IMR-90 (cell line): ENCODE results near the gene PRKCSH. TPM values are rescaled to one million over a fixed set of nuclear protein-coding genes. Genes with fewer than 3 reads are reported as not detected.

ENCODE experiments used
- ATAC-seq: fragments of 200-7000 bp; cut with Tn5 transposase; 2 replicates; pipeline ENCODE4 v1.9.1; 2020; ENCODE audit warnings: low read depth, mild to moderate bottlenecking, moderate library complexity
- BruUV-seq: library from RNA; stranded (reverse); fragments of 400-500 nt; replicated peaks from 2 replicates; lab custom pipeline; 2021; lab: Mats Ljungman, UMichigan
- CTCF ChIA-PET: fragments of 300-600 bp; formaldehyde crosslinking; extraction: SDS; loops from one replicate; lab custom pipeline; 2021; ENCODE audit warnings: antibody characterized with exemption; lab: Yijun Ruan, JAX
- POLR2A ChIA-PET: fragments of 300-600 bp; sonication (Branson Sonifier 250); formaldehyde crosslinking; loops from one replicate; lab custom pipeline; 2022; ENCODE audit warnings: antibody characterized with exemption; ENCODE audit not compliant: unreplicated experiment; lab: Charles Lee
- DNase-seq: peaks from one replicate; pipeline ENCODE4 v3.0.0; 2013
- H2AFZ ChIP-seq: replicated peaks from 2 replicates; pipeline ENCODE3; 2013; ENCODE audit warnings: low read length, mild to moderate bottlenecking; ENCODE audit not compliant: poor library complexity
- H2AK5ac ChIP-seq: 2 replicates; pipeline ENCODE4 v1.6.1; 2013; ENCODE audit warnings: low read depth, low read length, inconsistent platforms
- H2AK9ac ChIP-seq: replicated peaks from 2 replicates; pipeline ENCODE3; 2013; ENCODE audit warnings: mild to moderate bottlenecking, low read depth, low read length, moderate library complexity; ENCODE audit not compliant: poor library complexity
- H2BK120ac ChIP-seq: 2 replicates; pipeline ENCODE4 v1.6.1; 2013; ENCODE audit warnings: low read depth, low read length, inconsistent platforms
- H2BK15ac ChIP-seq: 3 replicates; pipeline ENCODE4 v1.6.1; 2013; ENCODE audit warnings: low read depth, low read length, inconsistent platforms
- H2BK20ac ChIP-seq: 2 replicates; pipeline ENCODE4 v1.6.1; 2013; ENCODE audit warnings: low read depth, mild to moderate bottlenecking, inconsistent platforms, low read length, moderate library complexity
- H2BK5ac ChIP-seq: 2 replicates; pipeline ENCODE4 v1.6.1; 2013; ENCODE audit warnings: mild to moderate bottlenecking, low read depth, low read length, inconsistent platforms; ENCODE audit not compliant: poor library complexity, severe bottlenecking
- H3K14ac ChIP-seq: replicated peaks from 2 replicates; pipeline ENCODE4 v1.6.1; 2013; ENCODE audit warnings: low read depth, low read length, inconsistent platforms
- H3K18ac ChIP-seq: 2 replicates; pipeline ENCODE4 v1.6.1; 2013; ENCODE audit warnings: low read depth, low read length, control low read depth
- H3K23ac ChIP-seq: 2 replicates; pipeline ENCODE4 v1.6.1; 2013; ENCODE audit warnings: low read depth, low read length, inconsistent platforms
- H3K27ac ChIP-seq: 2 replicates; pipeline ENCODE4 v1.5.1; 2013; ENCODE audit warnings: mild to moderate bottlenecking, control low read depth, low read length; ENCODE audit not compliant: insufficient read depth
- H3K27me3 ChIP-seq: 2 replicates; pipeline ENCODE4 v1.6.1; 2013; ENCODE audit warnings: low read length; ENCODE audit not compliant: control insufficient read depth, insufficient read depth
- H3K36me3 ChIP-seq: 2 replicates; pipeline ENCODE4 v1.6.1; 2013; ENCODE audit warnings: low read length, mixed read lengths; ENCODE audit not compliant: control insufficient read depth, insufficient read depth
- H3K4ac ChIP-seq: 2 replicates; pipeline ENCODE4 v1.6.1; 2013; ENCODE audit warnings: low read depth, low read length, inconsistent platforms
- H3K4me1 ChIP-seq: 2 replicates; pipeline ENCODE4 v1.6.1; 2013; ENCODE audit warnings: low read length, mixed read lengths; ENCODE audit not compliant: control insufficient read depth, insufficient read depth
- H3K4me2 ChIP-seq: 2 replicates; pipeline ENCODE4 v1.6.1; 2013; ENCODE audit warnings: low read depth, mild to moderate bottlenecking, control low read depth, low read length, moderate library complexity
- H3K4me3 ChIP-seq: 2 replicates; pipeline ENCODE4 v1.5.1; 2013; ENCODE audit warnings: low read depth, mild to moderate bottlenecking, control low read depth, low read length, moderate library complexity; ENCODE audit not compliant: insufficient read depth
- H3K56ac ChIP-seq: 2 replicates; pipeline ENCODE4 v1.6.1; 2013; ENCODE audit warnings: low read length, inconsistent platforms; ENCODE audit not compliant: insufficient read depth; ENCODE audit errors: extremely low read depth
- H3K79me1 ChIP-seq, 2 experiments: 2 replicates each; pipeline ENCODE4 v1.6.1; 2013; ENCODE audit warnings: low read length in 2 of 2, inconsistent platforms in 1 of 2, low read depth in 1 of 2
- H3K9ac ChIP-seq: 2 replicates; pipeline ENCODE4 v1.6.1; 2013; ENCODE audit warnings: low read depth, low read length, control low read depth
- H3K9me1 ChIP-seq: 2 replicates; pipeline ENCODE4 v1.6.1; 2013; ENCODE audit warnings: low read length, inconsistent platforms; ENCODE audit not compliant: insufficient read depth
- H3K9me3 ChIP-seq: 2 replicates; pipeline ENCODE4 v1.6.1; 2013; ENCODE audit warnings: low read length; ENCODE audit not compliant: control insufficient read depth, insufficient read depth
- H4K20me1 ChIP-seq: 2 replicates; pipeline ENCODE4 v1.6.1; 2013; ENCODE audit warnings: low read length, inconsistent platforms; ENCODE audit not compliant: insufficient read depth
- H4K5ac ChIP-seq: 2 replicates; pipeline ENCODE4 v1.6.1; 2013; ENCODE audit warnings: mild to moderate bottlenecking, low read depth, low read length, control low read depth
- H4K8ac ChIP-seq, 2 experiments: 2 replicates each; pipeline ENCODE4 v1.6.1; 2013; ENCODE audit warnings: low read depth in 2 of 2, low read length in 2 of 2, control low read depth in 1 of 2, inconsistent platforms in 1 of 2
- H4K91ac ChIP-seq: 2 replicates; pipeline ENCODE4 v1.6.1; 2013; ENCODE audit warnings: low read depth, low read length, inconsistent platforms; ENCODE audit not compliant: insufficient read depth
- CTCF ChIP-seq: conservative IDR thresholded peaks from 2 replicates; pipeline ENCODE4 v1.5.1; 2012; ENCODE audit warnings: mild to moderate bottlenecking, low read depth, low read length, improper control_type of control experiment
- RCOR1 ChIP-seq: IDR thresholded peaks from 2 replicates; pipeline ENCODE4 v1.6.1; 2012; ENCODE audit warnings: mild to moderate bottlenecking, low read length, improper control_type of control experiment; ENCODE audit not compliant: insufficient replicate concordance
- WGBS, 2 experiments: methylation state at CpG; one replicate each; pipeline versions ENCODE4 v1.1.5 to v1.1.7; 2013; ENCODE audit warnings: missing lambda C conversion rate in 2 of 2; ENCODE audit not compliant: insufficient read length in 1 of 2; ENCODE audit errors: extremely low coverage in 2 of 2; 5-methylcytosine and 5-hydroxymethylcytosine counted together
- dilution Hi-C: fragments of 300-500 bp; cut with HindIII; formaldehyde crosslinking; loops from one replicate; pipeline ENCODE4 v1.14.3; 2018; ENCODE audit warnings: low sequenced_read_pairs; ENCODE audit not compliant: unreplicated experiment
- in situ Hi-C: fragments of 300-500 bp; cut with MboI; formaldehyde crosslinking; loops from 3 replicates; pipeline ENCODE4 v1.14.3; 2019; ENCODE audit warnings: low sequenced_read_pairs, inconsistent platforms, mixed read lengths
- intact Hi-C: fragments of 100-400 bp; cut with micrococcal nuclease; formaldehyde crosslinking; loops from 2 replicates; pipeline ENCODE4 v1.10.0; 2022
- polyA plus RNA-seq, 3 experiments: library from polyadenylated mRNA; depleted of rRNA; stranded (reverse); fragments of >200 nt; gene quantifications; 2 replicates each; pipeline ENCODE4 v1.2.3, GENCODE V29; 2012; ENCODE audit warnings: low replicate concordance in 1 of 3
- total RNA-seq: library from RNA; depleted of rRNA; stranded (reverse); fragments of >200 nt; gene quantifications from 2 replicates; pipeline ENCODE4 v1.2.3, GENCODE V29; 2012

Gene PRKCSH
- total and polyA plus RNA-seq, 2 of the 4 experiments (the other 2 are of a cell fraction) = 36.0 to 252 TPM

- peaks cover 27% of the 10 kb centered on the region for H3K36me3 ChIP-seq
- WGBS, 2 experiments = 7% methylated on average over 2 of the region's 25 CpGs; no CpG with 5 or more reads in 1 of the 2 experiments
- H4K5ac ChIP-seq = no peak overlapping the region
- H2BK120ac ChIP-seq = no peak overlapping the region
- in situ Hi-C loops = no loop called here
- no peaks in the 10 kb centered on the region for H3K9me1 ChIP-seq
- H3K23ac ChIP-seq = no peak overlapping the region
- H3K9me3 ChIP-seq = no peaks in the 10 kb centered on the region
- no peak overlapping the region for H3K56ac ChIP-seq
- no peak overlapping the region for H2AK5ac ChIP-seq
- ChIA-PET CTCF (interaction anchor here (0.7 to 1.1 kb wide), 3 partner anchors 9 to 158 kb away, joined by 5 to 7 read pairs (median 5); no protein-coding TSS in a partner anchor), POLR2A (interaction anchor here (0.6 to 0.7 kb wide), 4 partner anchors 8 to 567 kb away, joined by 3 to 12 read pairs (median 6); partner anchors contain the start of gene ECSIT)
- TF ChIP-seq RCOR1 (no peak), CTCF (no peak)
- no peaks in the 10 kb centered on the region for H3K79me1 ChIP-seq
- H3K14ac ChIP-seq = no peak overlapping the region
- H4K20me1 ChIP-seq = no peaks in the 10 kb centered on the region
- H4K8ac ChIP-seq = no peak overlapping the region
- no peak overlapping the region for H3K4me3 ChIP-seq
- no TSS peak for BruUV-seq
- no peaks in the 10 kb centered on the region; the same call in 1 of the 2 replicates for H3K4me1 ChIP-seq
- no peak overlapping the region for H3K4me2 ChIP-seq
- H3K27me3 ChIP-seq = no peaks in the 10 kb centered on the region
- no peak overlapping the region for H3K4ac ChIP-seq
- no peak overlapping the region for H4K91ac ChIP-seq
- dilution Hi-C loops = no loop called here
- ATAC-seq = no peak
- no peak overlapping the region for H2BK5ac ChIP-seq
- intact Hi-C loops = no loop called here
- no peak overlapping the region for H2BK15ac ChIP-seq
- DNase-seq = no peak
- H3K9ac ChIP-seq = no peak overlapping the region
- no peak overlapping the region for H2BK20ac ChIP-seq
- H2AK9ac ChIP-seq = no peak overlapping the region
- H3K18ac ChIP-seq = no peak overlapping the region
- no peak overlapping the region for H3K27ac ChIP-seq
- H2AFZ ChIP-seq = peak overlapping the region; percentile 34
Measured at GRCh38 chr19:11451871-11452619, 16.6 kb downstream of the PRKCSH start.
